GM18873 (cell line): ENCODE measurements around the gene IGFLR1.
A peak's percentile ranks its signal among the peaks of the same experiment; 100 is the strongest.
"Not testable (repeated sequence)": the region's sequence is repeated elsewhere in the genome, so short reads cannot be mapped to it uniquely, and the experiment has no call there.

ENCODE experiments used
- ATAC-seq: cut with Tn5 transposase; IDR thresholded peaks from one replicate; pipeline ENCODE4 v1.9.1; 2021; ENCODE audit warnings: mild to moderate bottlenecking, moderate library complexity, moderate number of reproducible peaks; ENCODE audit not compliant: unreplicated experiment, low FRiP score

The IGFLR1 gene

DNA sequence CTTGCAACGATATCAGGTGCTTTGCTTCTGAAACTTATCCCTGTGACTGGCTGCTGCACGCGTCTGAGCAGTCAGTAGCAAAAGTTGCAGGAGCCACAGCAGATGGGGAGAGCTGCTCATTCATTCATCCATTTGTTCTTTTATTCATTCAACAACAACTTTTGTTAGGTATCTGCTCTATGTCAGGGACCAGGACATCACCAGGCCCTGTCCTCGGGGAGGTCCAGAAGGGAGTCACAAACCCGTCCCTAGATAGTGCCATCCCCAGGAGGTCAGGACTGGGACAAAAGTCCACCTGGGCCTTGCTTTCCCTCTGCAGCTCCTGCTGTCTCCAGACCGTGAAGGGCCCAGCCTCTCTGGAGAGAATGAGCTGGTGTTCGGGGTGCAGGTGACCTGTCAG lies 35.7 kb upstream of the IGFLR1 start:
- no peak for ATAC-seq

DNA sequence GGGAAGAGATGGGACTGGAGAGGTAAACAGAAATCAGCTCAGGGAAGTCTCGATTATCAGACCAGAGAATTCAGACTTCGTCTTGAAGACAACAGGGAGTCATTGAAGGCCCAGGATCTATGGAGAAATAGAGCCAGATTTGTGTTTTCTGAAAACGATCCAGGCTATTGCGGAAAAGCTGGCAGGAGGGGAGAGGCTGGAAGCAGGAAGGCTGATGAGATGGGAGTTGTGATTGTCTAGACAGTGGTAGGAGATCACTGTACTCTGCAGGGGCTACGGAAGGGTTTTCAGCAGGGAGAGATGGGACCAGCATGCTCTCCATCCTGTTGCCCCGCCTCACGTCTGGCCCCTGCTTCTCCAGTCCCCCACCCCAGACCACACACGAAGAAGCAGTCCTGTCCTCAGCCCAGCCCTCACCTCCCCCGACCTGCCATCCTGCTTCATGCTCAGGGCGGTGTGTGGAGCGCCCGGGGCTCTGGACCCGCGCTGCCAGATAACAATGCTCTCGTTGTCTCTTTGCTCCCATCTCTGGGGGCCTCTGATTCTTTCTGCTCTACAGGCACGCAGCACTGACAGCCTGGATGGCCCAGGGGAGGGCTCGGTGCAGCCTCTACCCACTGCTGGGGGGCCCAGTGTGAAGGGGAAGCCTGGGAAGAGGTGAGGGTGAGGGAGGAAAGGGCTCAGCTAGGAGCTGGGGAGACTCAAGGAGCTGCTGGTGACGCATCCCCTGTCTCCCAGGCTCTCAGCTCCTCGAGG lies 35.0 kb upstream of the IGFLR1 start:
- ATAC-seq, result no peak

DNA sequence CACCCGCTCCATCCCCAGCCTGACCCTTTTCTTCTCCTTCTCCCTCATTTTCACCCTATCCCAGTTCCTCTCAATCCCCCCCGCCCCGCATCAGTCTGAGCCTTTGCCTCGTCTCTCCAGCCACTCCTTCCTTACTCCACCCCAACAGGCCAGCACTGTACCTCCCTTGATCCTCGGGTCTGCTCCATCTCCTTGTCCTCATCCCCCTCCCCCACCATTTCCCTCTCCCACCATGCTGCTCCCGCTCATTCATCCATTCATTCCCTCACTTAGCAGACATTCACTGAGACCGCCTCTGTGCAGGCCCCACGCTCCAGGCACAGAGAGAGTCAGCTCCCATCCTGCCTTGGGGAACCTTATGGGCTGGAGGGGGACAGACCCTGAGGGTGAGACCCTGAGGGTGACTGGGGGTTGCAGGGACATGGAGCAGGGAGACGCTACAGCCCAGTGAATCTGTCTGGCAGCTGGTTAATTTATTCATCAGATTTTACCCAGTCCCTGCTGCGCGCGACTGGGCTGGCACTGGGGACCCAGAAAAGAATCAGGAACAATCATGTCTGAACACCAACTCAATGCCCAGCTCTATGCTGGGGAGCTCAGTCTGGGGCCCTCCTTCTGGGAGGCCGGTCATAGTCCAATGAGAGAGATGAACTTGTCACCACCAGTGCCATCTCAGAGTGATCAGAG lies 34.0 kb upstream of the IGFLR1 start:
- ATAC-seq, result no peak

DNA sequence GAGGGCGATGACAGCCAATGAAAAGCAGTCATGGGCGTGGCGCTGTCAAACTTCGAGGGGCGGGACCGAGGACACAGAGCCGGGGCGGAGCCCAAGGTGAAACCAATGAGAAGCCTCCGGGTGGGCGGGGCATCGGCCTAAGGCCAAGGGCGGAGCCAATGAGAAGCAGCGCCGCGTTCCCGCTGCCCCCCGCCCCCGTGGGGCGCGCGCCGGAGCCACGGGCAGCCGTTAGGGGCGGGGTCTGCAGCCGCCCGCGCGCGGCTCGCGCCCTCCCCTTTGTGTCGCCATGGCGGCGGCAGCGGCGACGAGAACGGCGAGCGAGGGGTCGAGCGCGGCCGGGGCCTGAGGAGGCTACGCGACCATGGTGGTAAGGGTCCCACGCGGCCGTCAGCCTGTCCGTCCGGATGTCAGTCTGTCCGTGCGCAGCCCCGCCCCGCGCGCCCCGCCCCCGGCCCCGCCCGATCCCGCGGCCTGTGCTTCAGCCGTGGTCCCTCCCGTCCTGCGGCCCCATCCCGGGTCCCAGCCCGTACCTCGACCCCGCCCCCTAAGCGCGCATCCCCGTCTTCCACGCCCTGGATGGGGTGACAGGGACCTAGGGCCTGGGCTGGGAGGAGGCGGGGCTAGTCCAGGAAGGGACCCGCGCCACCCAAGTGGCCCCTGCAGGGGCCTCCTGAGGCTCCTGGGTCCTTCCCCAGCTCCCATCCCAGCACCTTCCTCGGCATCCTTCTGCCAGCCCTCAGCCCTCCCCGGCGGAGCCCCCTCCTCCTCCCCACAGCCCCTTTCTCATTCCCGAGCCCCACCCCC lies 33.2 kb upstream of the IGFLR1 start, which contains the start of gene ARHGAP33:
TSS of gene ARHGAP33 (plus strand) at position 267 of the 804 bp plus-strand sequence. CDS start at position 362, 95 bp downstream.
- ATAC-seq, result peak; percentile 84

DNA sequence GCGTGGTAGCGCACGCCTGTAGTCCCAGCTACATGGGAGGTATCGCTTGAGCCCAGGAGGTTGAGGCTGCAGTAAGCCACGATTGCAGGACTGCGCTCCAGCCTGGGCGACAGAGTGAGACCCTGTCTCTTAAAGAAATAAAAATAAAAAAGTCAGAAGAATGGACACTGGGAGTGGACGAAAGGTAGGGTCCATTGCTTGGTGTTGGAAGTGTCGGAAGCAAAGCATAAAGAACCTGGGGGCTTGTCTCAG lies 32.7 kb upstream of the IGFLR1 start:
- no peak for ATAC-seq

DNA sequence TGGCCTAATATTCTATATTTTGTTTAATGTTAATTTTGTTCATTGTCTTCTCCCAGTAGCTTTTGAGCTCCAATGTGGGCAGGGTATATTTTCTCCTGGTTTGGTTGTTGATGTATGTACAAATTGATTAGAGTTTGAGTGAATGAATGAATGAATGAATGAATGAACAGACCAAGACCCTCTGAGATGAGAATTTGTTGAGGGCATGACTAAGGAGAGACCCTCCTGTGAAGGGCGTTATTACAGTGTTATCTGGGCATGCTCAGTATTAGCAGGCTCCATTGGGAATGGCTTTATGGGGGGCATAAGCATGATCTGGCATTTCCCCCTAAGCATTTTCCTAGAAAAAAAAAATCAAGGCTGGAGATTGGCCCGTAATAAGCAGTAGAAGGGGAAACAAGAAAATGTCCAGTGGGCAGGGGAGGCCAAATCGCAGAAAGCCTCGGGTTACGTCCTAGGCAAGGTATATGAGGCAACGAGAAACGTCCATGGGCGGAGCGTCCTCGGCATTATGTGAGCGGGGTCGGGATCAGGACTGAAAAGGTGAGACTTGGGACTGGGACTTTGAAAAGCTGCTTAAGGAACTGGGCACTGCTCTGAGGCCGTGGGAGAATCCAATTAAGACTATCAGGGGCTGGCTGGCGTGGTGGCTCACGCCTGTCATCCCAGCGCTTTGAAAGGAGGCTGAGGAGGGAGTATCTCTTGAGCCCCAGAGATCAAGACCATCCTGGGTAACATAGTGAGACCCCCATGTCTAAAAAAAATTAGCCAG lies 32.2 kb upstream of the IGFLR1 start:
- no peak for ATAC-seq

DNA sequence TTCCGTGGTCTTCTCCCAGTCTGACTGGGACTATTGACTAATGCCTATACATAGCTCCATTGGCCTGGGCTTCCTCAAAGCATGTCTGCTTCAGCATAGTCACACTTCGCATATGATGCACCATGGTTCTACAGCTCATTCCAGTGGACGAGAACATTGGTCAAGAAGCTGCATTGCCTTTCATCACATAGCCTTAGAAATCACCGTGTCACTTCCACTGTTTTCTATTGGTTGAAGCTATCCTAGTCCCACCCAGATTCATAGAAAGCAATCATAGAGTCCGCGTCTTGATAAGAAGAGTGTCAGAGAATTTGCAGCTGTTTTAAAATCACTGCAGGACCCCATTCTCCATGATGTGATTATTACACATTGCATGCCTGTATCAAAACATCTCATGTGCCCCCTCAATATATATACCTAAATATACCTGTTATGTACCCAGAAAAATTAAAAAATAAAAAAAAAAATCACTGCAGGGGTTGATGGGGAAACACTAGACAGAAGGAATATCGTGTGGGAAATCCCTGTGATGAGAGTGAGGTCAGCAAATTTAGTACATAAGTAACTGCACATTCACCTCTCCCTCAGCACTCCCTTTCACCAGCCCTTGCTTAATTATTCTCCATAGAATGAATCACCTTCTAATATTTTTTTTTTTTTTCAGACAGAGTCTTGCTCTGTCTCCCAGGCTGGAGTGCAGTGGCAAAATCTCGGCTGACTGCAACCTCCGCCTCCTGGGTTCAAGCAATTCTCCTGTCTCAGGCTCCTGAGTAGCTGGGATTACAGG lies 31.0 kb upstream of the IGFLR1 start:
- ATAC-seq, result no peak

DNA sequence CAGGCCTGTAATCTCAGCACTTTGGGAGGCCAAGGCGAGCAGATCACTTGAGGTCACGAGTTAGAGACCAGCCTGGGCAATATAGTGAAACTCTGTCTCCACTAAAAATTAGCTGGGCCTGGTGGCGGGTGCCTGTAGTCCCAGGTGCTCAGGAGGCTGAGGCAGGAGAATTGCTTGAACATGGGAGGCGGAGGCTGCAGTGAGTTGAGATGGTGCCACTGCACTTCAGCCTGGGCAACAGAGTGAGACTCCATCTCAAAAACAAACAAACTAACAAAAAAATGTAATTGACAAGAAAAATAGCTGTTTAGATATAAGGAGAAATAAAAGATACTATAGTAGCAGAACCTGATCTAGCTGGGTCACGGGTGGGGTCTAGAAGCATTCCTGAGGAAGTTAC lies 30.1 kb upstream of the IGFLR1 start:
- not testable (repeated sequence) for ATAC-seq

DNA sequence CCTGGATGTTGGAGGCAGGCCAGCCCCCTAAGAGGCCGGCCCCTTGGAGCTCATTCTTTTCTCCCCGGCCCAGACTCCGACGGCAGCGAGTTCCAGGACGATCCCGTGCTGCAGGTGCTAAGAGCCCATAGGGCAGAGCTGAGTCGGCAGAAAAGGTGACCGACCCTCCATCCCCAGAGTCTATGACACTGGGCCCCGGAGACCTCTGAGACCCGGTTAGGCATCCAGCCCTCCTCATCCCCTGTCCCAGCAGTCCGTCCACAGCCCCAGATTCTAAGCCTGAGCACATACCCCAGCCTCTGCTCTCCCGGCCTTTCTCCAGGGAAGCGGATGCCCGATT lies 25.8 kb upstream of the IGFLR1 start:
- ATAC-seq, result no peak

DNA sequence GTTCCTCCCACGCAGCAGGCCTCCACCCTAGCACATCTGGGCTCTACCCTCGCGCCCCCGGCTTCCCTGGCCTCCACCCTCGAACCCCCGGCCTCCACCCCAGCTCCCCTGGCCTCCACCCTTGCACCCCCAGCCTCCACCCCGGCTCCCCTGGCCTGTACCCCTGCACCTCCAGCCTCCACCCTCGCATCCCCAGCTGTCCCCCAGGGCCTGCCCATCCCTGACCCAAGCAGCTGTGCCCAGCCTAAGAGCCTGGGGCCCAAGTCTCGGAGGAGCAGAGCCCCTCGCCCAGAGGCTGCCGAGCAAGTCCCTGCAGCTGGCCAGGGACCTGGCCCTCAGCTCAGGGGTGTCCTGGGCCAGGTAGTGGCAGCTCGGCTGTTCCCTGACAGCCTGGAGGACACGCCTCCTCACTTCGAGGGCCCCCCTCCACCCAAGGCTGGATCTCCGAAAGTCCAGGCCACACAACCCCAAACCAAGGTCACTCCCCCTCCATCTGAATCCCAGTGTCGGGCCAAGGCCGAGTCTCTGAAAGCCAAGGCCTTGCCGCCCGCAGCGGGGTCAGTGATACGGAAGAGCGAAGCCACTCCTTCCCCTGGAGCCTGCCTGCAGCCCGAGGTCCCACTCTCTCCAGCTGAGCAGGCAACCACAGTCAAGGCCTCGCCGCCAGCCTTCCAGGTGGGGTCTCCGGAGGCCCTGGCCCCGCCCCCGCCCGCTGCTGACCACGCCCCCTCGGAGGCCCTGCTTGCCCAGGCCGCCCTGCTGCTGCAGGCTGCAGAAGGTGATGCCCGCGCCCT lies 25.2 kb upstream of the IGFLR1 start:
- ATAC-seq, result no peak

DNA sequence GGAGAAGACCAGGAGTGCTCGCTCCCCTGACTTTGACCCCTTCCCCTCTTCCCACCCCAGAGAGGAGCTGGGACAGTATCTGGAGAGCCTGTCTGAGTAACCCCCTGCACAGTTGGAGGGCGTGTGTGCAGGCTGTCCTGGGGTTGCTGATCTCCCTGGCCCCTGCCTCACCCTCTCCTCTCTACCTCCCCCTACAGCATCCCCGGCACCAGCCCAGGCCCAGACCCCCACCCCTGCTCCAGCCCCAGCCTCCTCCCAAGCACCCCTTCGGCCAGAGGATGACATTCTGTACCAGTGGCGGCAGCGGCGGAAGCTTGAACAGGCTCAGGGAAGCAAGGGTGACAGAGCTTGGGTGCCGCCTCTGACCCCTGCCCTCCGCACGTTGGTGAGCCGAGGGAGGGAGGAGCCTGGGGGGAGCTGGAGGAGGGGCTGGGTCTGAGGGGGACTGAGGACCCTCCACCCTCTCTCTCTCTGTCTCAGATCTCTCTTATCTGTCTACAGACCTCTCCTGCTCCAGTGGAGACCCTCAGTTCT lies 24.4 kb upstream of the IGFLR1 start:
- no peak for ATAC-seq

DNA sequence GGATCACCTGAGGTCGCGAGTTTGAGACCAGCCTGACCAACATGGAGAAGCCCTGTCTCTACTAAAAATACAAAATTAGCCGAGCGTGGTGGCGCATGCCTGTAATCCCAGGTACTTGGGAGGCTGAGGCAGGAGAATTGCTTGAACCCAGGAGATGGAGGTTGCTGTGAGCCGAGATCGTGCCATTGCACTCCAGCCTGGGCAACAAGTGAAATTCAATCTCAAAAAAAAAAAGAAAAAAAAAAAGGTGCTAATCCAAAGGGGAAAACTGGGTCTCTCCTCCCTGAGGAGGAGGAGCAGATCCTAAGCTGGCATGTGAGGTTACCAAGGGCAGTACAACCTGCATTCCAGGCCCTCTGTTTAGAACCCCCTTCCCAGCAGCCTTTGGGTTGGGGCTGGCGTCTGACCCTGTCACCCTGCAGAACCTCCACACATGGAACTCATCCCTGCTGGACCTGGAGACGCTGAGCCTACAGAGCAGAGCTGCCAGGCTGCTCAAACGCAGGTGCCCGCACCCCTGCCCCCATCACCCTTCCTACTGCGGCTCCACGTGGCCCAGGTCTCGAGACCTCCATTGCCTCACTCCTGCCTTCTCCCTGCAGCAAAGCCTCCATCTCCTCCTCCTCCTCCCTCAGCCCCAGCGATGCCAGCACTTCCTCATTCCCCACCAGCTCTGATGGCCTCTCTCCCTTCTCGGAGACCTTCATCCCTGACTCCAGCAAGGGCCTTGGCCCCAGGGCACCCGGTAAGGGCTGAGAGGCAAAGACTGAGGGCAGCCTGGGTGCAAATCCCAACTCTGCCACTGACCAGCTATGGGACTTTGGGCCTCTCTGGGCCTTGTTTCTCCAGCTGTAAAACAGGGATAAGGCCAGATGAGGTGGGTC lies 22.4 kb upstream of the IGFLR1 start:
- ATAC-seq, result no peak

DNA sequence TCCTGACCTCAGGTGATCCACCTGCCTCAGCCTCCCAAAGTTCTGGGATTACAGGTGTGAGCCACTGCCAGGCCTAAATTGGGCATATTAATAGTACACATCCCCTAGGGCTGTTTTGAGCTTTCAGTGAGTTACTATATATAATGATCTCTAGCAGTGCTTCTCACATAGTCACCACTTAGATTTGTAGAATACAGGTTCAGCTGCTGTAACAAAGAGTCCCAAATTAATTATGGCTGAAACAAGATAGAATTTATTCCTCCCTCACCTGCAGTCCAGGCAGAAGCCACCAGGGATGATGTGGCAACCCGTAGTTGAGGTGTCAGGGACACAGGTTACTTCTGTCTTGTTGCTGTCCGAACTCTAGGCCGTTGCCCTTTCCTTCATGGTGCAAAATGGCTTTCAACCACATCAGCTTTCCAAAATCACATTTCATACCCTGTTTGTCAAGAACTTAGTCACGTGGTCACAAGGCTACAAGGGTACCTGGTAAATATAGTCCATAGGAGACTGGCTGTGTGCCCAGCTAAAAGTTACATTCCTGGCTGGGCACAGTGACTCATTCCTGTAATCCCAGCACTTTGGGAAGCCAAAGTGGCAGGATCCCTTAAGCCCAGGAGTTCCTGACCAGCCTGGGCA lies 18.6 kb upstream of the IGFLR1 start:
- no peak for ATAC-seq

DNA sequence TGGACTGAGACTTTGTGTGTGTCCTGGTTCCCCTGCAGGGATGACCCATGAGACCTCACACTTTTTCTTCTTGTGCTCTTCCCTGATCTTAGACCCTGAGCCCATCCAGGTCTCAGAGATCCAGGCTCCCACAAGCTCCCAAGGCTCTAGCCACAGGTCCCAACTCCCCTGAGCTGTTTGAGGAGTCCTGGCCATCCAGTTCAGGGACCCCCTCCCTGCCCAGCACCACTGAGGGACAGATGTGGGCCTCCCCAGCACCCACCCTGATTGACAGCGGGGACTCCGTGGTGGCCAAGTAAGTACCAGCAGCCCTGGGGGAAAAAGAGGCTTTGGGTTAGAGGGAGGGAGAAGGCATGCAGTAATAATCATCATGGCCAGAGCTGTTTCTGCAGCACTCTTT lies 17.4 kb upstream of the IGFLR1 start:
- ATAC-seq, result no peak

DNA sequence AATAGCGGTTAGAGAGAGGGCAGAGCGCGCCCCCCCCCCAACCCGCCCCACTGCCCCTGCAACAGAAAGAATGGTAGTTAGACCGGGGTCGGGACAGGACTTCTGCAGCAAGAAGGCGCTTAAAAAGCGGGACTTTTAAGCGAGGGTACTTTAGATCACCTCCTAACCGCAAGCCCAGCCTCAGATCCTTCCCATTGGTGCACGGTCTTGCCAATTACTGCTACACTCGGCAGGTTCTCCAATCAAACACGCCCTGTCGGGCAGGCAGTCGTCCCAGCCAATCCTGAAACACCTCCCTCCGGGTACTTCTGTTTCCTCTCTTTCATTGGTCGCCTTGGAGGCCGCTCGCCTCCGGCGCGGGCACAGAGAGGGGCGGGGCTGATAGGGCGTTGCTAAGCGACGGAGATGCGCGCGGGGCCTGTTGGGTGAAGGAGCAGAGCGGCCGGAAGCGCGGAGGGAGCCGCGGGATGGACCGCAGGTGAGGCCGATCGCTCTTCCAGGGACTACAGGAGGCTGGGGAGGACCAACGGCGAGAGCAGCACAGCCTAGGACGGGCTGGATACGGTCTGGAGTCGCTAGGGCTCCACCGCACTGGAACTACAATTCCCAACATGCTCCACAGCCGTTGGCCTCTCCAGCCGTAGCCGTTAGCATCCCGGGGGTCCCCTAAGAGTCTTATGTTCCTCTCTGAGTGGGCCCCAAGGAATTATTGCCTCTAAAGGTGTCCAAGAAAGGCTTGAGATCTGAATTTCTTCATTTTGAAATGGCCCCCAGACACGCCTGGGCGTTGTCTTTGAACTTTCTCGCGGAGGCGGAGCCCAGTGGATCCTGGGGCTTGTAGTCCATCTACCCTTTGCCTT lies 15.7 kb upstream of the IGFLR1 start, which contains the start of gene PROSER3:
TSS of gene PROSER3 (plus strand) at position 428 of the 860 bp plus-strand sequence. CDS start at position 468, 40 bp downstream.
- ATAC-seq, result peak; percentile 97

DNA sequence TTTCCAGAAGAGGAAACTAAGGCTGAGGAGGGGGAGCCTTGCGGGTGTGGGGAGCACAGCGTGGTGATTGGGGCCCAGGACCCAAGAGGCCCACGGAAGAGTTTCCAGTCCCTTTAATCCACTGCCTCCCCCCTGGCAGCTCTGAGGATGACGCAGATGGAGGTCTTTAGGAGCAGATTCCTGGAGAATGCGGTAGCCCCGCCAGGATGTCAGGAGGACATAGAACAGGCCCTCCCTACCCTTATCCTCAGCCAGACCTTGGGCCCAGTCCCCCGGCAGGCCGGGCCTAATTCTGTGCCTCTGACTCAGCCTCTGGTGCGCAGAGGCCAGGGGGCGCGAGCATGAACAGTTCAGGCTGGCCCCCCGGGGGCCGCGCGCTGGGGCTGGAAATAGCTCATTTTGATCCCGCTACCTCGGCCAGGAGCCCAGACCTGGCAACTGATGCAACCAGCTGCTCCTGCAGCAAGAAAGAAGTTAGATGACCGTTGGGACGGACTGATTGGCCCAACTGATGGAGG lies 15.0 kb upstream of the IGFLR1 start:
- no peak for ATAC-seq
